Panc1 (cell line): Measurements from ENCODE around the gene PDK3. TPM values are rescaled to one million over a fixed set of nuclear protein-coding genes. Genes with fewer than 3 reads are reported as not detected.

Experiments used
- ATAC-seq: fragments of 200-7000 bp; cut with Tn5 transposase; 2 replicates; pipeline ENCODE4 v1.9.1; 2020; ENCODE audit warnings: mild to moderate bottlenecking, moderate library complexity
- BruUV-seq: library from RNA; stranded (reverse); fragments of 400-500 nt; replicated peaks from 2 replicates; lab custom pipeline; 2021; lab: Mats Ljungman, UMichigan
- CTCF ChIA-PET: fragments of 300-600 bp; sonication (Branson Sonifier 250); formaldehyde crosslinking; loops from one replicate; lab custom pipeline; 2022; ENCODE audit warnings: antibody characterized with exemption; lab: Charles Lee
- POLR2A ChIA-PET: fragments of 300-600 bp; sonication (Branson Sonifier 250); formaldehyde crosslinking; loops from one replicate; lab custom pipeline; 2022; ENCODE audit warnings: antibody characterized with exemption; lab: Charles Lee
- DNase-seq: peaks from one replicate; pipeline ENCODE4 v3.0.0-alpha.2; 2010; ENCODE audit warnings: low read depth, low spot score
- H3K27ac ChIP-seq: 2 replicates; pipeline ENCODE4 v1.5.1; 2011; ENCODE audit warnings: mild to moderate bottlenecking, low read length, inconsistent platforms
- H3K27me3 ChIP-seq: fragments of 200-500 bp; sonication (Bioruptor generic); 2 replicates; pipeline ENCODE4 v1.6.0; 2014; ENCODE audit warnings: low read length, inconsistent platforms; ENCODE audit not compliant: control insufficient read depth, insufficient read depth
- H3K36me3 ChIP-seq: fragments of 200-500 bp; sonication (Bioruptor generic); 2 replicates; pipeline ENCODE4 v1.5.1; 2014; ENCODE audit warnings: inconsistent platforms, mild to moderate bottlenecking, low read length, moderate library complexity; ENCODE audit not compliant: control insufficient read depth, insufficient read depth
- H3K4me1 ChIP-seq: 2 replicates; pipeline ENCODE4 v1.5.1; 2011; ENCODE audit warnings: inconsistent platforms, mild to moderate bottlenecking, low read length, moderate library complexity; ENCODE audit not compliant: control insufficient read depth, insufficient read depth
- H3K4me3 ChIP-seq, 2 experiments: 2 replicates each; pipeline ENCODE4 v1.5.1; 2011 to 2012; ENCODE audit warnings: low read depth in 2 of 2, low read length in 2 of 2, mild to moderate bottlenecking in 2 of 2, inconsistent platforms in 1 of 2, moderate library complexity in 1 of 2
- H3K9me3 ChIP-seq: fragments of 200-500 bp; sonication (Bioruptor generic); 2 replicates; pipeline ENCODE4 v1.5.1; 2014; ENCODE audit warnings: low read depth, mild to moderate bottlenecking, inconsistent platforms, low read length, moderate library complexity; ENCODE audit not compliant: control insufficient read depth, insufficient read depth
- POLR2AphosphoS5 ChIP-seq: IDR thresholded peaks from 2 replicates; pipeline ENCODE4 v1.6.1; 2012; ENCODE audit warnings: mild to moderate bottlenecking, low read depth, low read length, moderate library complexity
- REST ChIP-seq, 2 experiments: IDR thresholded peaks; 2 replicates each; pipeline ENCODE4 v1.6.1; 2011 to 2012; ENCODE audit warnings: low read depth in 2 of 2, control low read depth in 1 of 2, low read length in 1 of 2, mild to moderate bottlenecking in 1 of 2, moderate library complexity in 1 of 2; ENCODE audit not compliant: insufficient read depth in 1 of 2
- SIN3A ChIP-seq: IDR thresholded peaks from 2 replicates; pipeline ENCODE4 v1.6.1; 2012; ENCODE audit warnings: low read depth, mild to moderate bottlenecking, low read length, moderate library complexity, borderline replicate concordance; ENCODE audit not compliant: insufficient read depth
- TCF7L2 ChIP-seq: IDR thresholded peaks from 2 replicates; pipeline ENCODE4 v1.6.1; 2011; ENCODE audit warnings: mild to moderate bottlenecking, low read depth, low read length, inconsistent platforms
- in situ Hi-C: cut with HindIII; loops from 2 replicates; pipeline ENCODE4 v1.10.0; 2016; ENCODE audit warnings: low sequenced_read_pairs, low pct_unique_long_range_greater_than_20kb
- intact Hi-C: fragments of 100-400 bp; cut with micrococcal nuclease; formaldehyde crosslinking; loops from one replicate; pipeline ENCODE4 v1.10.0; 2022; ENCODE audit not compliant: unreplicated experiment
- total RNA-seq: library from RNA; stranded (reverse); gene quantifications from one replicate; pipeline ENCODE4 v1.2.1, GENCODE V29; 2021; ENCODE audit not compliant: unreplicated experiment
- TF ChIP-seq, protein P1 (sequence below): fragments of 450-650 bp; IDR thresholded peaks from 2 replicates; pipeline ENCODE4 v1.5.1; 2017; ENCODE audit warnings: mild to moderate bottlenecking

Gene PDK3
- total RNA-seq, 1 experiment from 2014 or later, result 5.5 TPM

DNA sequence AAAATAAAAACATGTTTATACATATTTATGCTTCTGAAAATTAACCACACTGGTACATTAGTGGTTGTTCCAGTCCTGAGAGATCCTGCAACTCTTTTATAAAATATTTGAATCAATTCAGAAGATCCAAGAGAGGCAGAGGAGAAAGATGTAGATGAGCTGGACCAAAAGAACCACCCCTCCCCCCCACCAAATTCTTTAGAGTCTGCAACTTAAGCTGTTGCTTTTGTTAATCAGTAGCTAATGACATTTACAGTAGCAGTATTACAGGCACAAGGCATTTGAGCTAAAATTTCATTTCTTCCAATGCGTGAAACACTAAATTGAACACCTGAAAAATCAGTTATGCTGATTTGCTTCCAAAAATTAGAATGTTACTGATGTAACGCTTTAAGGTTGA is 61.5 kb downstream of the PDK3 start:
- no peak for DNase-seq
- Histone ChIP-seq H3K36me3 (no peaks in the 10 kb centered on the region), H3K4me3 (no peak overlapping the region), H3K27me3 (no peaks in the 10 kb centered on the region), H3K27ac (no peak overlapping the region), H3K4me1 (no peaks in the 10 kb centered on the region), H3K9me3 (no peaks in the 10 kb centered on the region)
- TF ChIP-seq, protein P1, sequence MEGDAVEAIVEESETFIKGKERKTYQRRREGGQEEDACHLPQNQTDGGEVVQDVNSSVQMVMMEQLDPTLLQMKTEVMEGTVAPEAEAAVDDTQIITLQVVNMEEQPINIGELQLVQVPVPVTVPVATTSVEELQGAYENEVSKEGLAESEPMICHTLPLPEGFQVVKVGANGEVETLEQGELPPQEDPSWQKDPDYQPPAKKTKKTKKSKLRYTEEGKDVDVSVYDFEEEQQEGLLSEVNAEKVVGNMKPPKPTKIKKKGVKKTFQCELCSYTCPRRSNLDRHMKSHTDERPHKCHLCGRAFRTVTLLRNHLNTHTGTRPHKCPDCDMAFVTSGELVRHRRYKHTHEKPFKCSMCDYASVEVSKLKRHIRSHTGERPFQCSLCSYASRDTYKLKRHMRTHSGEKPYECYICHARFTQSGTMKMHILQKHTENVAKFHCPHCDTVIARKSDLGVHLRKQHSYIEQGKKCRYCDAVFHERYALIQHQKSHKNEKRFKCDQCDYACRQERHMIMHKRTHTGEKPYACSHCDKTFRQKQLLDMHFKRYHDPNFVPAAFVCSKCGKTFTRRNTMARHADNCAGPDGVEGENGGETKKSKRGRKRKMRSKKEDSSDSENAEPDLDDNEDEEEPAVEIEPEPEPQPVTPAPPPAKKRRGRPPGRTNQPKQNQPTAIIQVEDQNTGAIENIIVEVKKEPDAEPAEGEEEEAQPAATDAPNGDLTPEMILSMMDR, result no peak
- no peak for TF ChIP-seq SIN3A
- no peak for TF ChIP-seq REST (IDR thresholded peaks at IDR 0.05; ENCODE audit: insufficient read depth in 1 of 2, low read depth in 2 of 2, low read length in 1 of 2)
- TF ChIP-seq POLR2AphosphoS5, result no peak
- TF ChIP-seq TCF7L2, result no peak
- intact Hi-C loops, result no loop called here
- in situ Hi-C loops, result no loop called here
- ChIA-PET POLR2A (no interaction called here), CTCF (no interaction called here)
- BruUV-seq, result no TSS peak
- ATAC-seq, result no peak

DNA sequence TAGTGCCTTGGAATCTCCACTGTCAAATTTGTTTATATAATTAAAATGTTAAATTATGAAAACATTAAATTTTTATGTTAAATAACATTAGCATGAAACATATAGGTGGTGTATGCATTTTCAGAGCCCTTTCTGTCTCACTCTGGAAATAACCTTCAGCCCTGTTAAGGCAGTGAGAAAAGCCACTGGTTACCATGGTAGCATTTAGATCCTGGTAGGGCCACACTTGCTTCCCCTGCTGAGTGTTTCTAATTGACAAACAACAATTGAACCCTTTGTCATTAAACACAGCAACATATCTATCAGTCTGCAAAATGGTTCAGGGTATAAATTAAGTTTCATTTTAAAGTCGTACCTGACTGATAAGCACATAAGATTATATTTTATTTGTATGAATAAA is 63.5 kb downstream of the PDK3 start:
- ChIA-PET CTCF (no interaction called here), POLR2A (no interaction called here)
- intact Hi-C loops (no loop called here), in situ Hi-C loops (no loop called here)
- no peak for DNase-seq
- Histone ChIP-seq H3K27ac (no peak overlapping the region), H3K27me3 (no peaks in the 10 kb centered on the region), H3K36me3 (no peaks in the 10 kb centered on the region), H3K4me1 (no peaks in the 10 kb centered on the region), H3K9me3 (no peaks in the 10 kb centered on the region), H3K4me3 (no peak overlapping the region)
- no TSS peak for BruUV-seq
- ATAC-seq, result no peak
- no peak for TF ChIP-seq SIN3A
- no peak for TF ChIP-seq TCF7L2
- no peak for TF ChIP-seq POLR2AphosphoS5
- no peak for TF ChIP-seq REST (IDR thresholded peaks at IDR 0.05; ENCODE audit: insufficient read depth in 1 of 2, low read depth in 2 of 2, low read length in 1 of 2)
- TF ChIP-seq, protein P1, result no peak
